ENCODE measurements around the gene TNFAIP2. TPM values are rescaled to one million over a fixed set of nuclear protein-coding genes. Genes with fewer than 3 reads are reported as not detected.

The TNFAIP2 gene
- total RNA-seq, 1 experiment from 2014 or later: 8.1 TPM

DNA sequence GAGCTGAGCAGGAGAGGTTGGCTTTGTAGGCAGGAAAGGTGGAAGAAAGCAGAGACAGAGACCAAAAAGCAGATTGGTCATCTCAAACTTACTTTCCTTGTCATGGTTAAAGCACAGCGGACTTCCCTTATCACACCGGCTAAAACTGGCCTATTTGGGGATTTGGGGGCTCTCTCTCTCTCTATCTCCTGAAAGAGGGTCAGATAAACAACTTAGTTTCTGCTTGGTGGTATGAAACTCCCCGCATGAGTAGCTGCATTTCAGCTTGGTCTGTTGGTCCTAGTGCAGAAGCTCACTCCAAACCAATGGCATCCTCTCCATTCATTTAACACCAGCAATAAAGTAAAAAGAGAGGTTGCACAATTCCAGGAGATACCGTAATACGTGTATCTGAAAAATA, 57.1 kb downstream of the TNFAIP2 start:
- Mint-ChIP-seq H3K9me3 (ENCODE audit: unreplicated experiment) (no peaks in the 10 kb centered on the region), H3K4me3 (ENCODE audit: unreplicated experiment) (no peak overlapping the region), H3K4me1 (ENCODE audit: low read depth, unreplicated experiment) (no peaks in the 10 kb centered on the region), H3K27me3 (ENCODE audit: insufficient read depth, unreplicated experiment) (no peaks in the 10 kb centered on the region), H3K36me3 (ENCODE audit: insufficient read depth, unreplicated experiment) (no peaks in the 10 kb centered on the region), H3K27ac (ENCODE audit: unreplicated experiment) (no peak overlapping the region)
- ChIA-PET CTCF (no interaction called here), POLR2A (no interaction called here)
- DNase-seq: no peak
- Histone ChIP-seq H3K27me3 (replicated peaks; ENCODE audit: control insufficient read depth, insufficient read depth, low read length) (no peaks in the 10 kb centered on the region), H3K4me3 (ENCODE audit: low read depth, low read length) (no peak overlapping the region), H3K4me1 (peaks cover 16% of the 10 kb centered on the region), H3K36me3 (ENCODE audit: control insufficient read depth, insufficient read depth, low read length) (no peaks in the 10 kb centered on the region), H3K9me3 (peaks cover 12% of the 10 kb centered on the region)
- TF ChIP-seq CTCF (IDR thresholded peaks at IDR 0.05; ENCODE audit: insufficient read depth in 1 of 2, low read depth in 1 of 2, low read length in 1 of 2, severe bottlenecking in 1 of 2, unreplicated experiment in 1 of 2): no peak
- intact Hi-C loops (cut with micrococcal nuclease; ENCODE audit: unreplicated experiment): no loop called here
- no TSS peak for BruUV-seq (replicated peaks)

DNA sequence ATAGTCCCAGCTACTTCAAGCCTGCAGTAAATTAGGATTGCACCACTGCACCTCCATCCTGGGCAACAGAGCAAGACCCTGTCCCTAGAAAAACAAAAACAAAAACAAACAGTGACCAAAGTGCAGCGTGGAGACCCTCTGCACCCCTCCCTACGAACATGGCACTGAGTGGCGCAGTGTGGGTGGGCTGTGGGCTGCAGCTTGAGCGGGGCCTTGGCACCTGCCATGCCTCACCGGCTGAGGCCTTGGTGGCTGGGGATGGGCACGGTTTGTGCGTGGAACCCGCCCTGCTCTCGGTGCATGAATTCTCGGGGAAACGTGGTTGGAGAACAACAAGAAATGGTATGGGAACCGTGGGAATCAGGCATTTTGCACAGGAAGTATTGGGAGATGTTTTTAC, 60.8 kb downstream of the TNFAIP2 start:
- H3K9me3 ChIP-seq: no peaks in the 10 kb centered on the region
- no peaks in the 10 kb centered on the region for H3K27me3 ChIP-seq (replicated peaks; ENCODE audit: control insufficient read depth, insufficient read depth, low read length)
- no peak overlapping the region for H3K4me3 ChIP-seq (ENCODE audit: low read depth, low read length)
- Mint-ChIP-seq H3K4me3 (ENCODE audit: unreplicated experiment) (no peak overlapping the region), H3K36me3 (ENCODE audit: insufficient read depth, unreplicated experiment) (peaks cover 20% of the 10 kb centered on the region), H3K27ac (ENCODE audit: unreplicated experiment) (no peak overlapping the region), H3K4me1 (ENCODE audit: low read depth, unreplicated experiment) (peaks cover 22% of the 10 kb centered on the region), H3K9me3 (ENCODE audit: unreplicated experiment) (peaks cover 8% of the 10 kb centered on the region), H3K27me3 (ENCODE audit: insufficient read depth, unreplicated experiment) (no peaks in the 10 kb centered on the region)
- TF ChIP-seq CTCF (IDR thresholded peaks at IDR 0.05; ENCODE audit: insufficient read depth in 1 of 2, low read depth in 1 of 2, low read length in 1 of 2, severe bottlenecking in 1 of 2, unreplicated experiment in 1 of 2): no peak
- DNase-seq: no peak
- no TSS peak for BruUV-seq (replicated peaks)
- ChIA-PET POLR2A (no interaction called here), CTCF (interaction anchor here (0.6 to 1.6 kb wide), 3 partner anchors 79 to 168 kb away, joined by 3 to 10 read pairs (median 4); no protein-coding TSS in a partner anchor)
- peaks cover 34% of the 10 kb centered on the region for H3K4me1 ChIP-seq
- H3K36me3 ChIP-seq (ENCODE audit: control insufficient read depth, insufficient read depth, low read length): no peaks in the 10 kb centered on the region
- intact Hi-C loops (cut with micrococcal nuclease; ENCODE audit: unreplicated experiment): no loop called here

- peak overlapping the region; percentile 100 for H3K27ac Mint-ChIP-seq (ENCODE audit: unreplicated experiment)
- BruUV-seq (replicated peaks): no TSS peak
- intact Hi-C loops (cut with micrococcal nuclease; ENCODE audit: unreplicated experiment): loop anchor here (2.0 to 5.0 kb wide), 5 partner anchors 43 to 111 kb away; no protein-coding TSS in a partner anchor
- DNase-seq: peak in 1 of 2 experiments; percentile 45
- TF ChIP-seq CTCF (IDR thresholded peaks at IDR 0.05; ENCODE audit: insufficient read depth in 1 of 2, low read depth in 1 of 2, low read length in 1 of 2, severe bottlenecking in 1 of 2, unreplicated experiment in 1 of 2): peak; percentile 58 to 74
- POLR2A ChIA-PET: interaction anchor here (0.6 kb wide), 1 partner anchor 149 kb away, joined by 6 read pairs; the partner anchor contains the start of gene EIF5
- H3K9me3 Mint-ChIP-seq (ENCODE audit: unreplicated experiment): peaks cover 12% of the 10 kb centered on the region
- no peaks in the 10 kb centered on the region for H3K36me3 ChIP-seq (ENCODE audit: control insufficient read depth, insufficient read depth, low read length)
- H3K4me3 ChIP-seq (ENCODE audit: low read depth, low read length): no peak overlapping the region
- H3K4me3 Mint-ChIP-seq (ENCODE audit: unreplicated experiment): peak overlapping the region; percentile 70
- peaks cover 22% of the 10 kb centered on the region for H3K4me1 Mint-ChIP-seq (ENCODE audit: low read depth, unreplicated experiment)
- H3K9me3 ChIP-seq: no peaks in the 10 kb centered on the region
- peaks cover 34% of the 10 kb centered on the region for H3K4me1 ChIP-seq
- H3K36me3 Mint-ChIP-seq (ENCODE audit: insufficient read depth, unreplicated experiment): peaks cover 28% of the 10 kb centered on the region
- H3K27me3 ChIP-seq (replicated peaks; ENCODE audit: control insufficient read depth, insufficient read depth, low read length): no peaks in the 10 kb centered on the region
- CTCF ChIA-PET: interaction anchor here (0.6 to 2.0 kb wide), 7 partner anchors 26 to 319 kb away, joined by 3 to 33 read pairs (median 4); no protein-coding TSS in a partner anchor
- H3K27me3 Mint-ChIP-seq (ENCODE audit: insufficient read depth, unreplicated experiment): no peaks in the 10 kb centered on the region
These were observed 62.1 kb downstream of the TNFAIP2 start for GRCh38 chr14:103185051-103186029.

Measured in Caco-2 (cell line).